ELF-1 (cell line): Measurements from ENCODE around the gene FABP1.

Experiments
- DNase-seq: peaks from one replicate; pipeline ENCODE4 v3.0.0-alpha.2; 2016; ENCODE audit warnings: low read depth, low spot score

FABP1 gene

DNA sequence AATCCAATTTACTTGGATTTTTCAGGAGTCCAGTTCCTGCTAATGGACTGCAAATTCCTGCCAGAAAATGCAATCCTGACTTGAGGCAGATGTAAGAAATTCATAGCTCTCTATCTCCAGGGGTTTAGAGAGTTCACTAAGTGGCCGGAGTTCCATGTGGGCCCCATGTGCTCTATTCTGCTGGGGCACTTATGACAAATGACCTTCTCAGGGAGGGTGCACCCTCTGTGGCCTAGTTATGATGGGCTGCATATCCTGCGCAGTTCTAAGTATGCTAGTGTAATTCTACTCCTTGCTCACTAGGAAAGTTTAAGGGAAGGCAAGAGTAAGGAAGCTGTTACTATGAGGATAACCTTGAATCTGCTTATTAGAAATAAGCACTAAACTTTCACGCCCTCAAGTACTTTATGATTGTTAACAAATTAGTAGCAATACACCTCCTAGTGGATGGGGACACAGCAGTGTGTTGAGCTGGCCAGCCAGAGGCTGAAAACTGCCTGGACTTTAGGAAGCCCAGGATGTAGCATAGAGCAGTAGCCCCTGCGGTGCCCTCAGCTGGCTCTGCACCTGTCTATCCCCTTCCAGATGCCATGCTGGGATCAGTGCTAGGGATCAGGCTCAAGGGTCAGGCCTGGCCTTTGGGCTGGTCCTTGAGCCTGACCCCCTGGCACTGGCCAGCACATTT, 45.8 kb downstream of the FABP1 start:
- no peak for DNase-seq

DNA sequence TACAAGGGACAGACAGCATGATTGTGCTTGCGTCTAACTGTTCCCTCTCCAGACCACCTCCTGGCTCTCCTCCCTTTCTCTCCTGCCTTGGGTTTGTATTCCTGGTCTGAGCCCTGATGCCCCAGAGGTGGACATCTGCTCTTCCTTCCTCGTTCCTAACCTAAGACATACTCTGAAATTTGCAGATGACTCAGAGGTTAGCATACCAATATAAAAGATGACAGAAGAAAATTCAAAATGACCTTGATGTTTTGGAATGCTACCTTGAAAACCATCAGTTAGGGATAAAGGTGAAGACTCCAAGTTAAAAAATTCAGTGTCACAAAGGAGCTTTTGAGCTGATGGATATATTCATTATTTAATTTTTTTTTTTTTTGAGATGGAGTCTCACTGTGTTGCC, 47.3 kb downstream of the FABP1 start:
- DNase-seq = no peak

DNA sequence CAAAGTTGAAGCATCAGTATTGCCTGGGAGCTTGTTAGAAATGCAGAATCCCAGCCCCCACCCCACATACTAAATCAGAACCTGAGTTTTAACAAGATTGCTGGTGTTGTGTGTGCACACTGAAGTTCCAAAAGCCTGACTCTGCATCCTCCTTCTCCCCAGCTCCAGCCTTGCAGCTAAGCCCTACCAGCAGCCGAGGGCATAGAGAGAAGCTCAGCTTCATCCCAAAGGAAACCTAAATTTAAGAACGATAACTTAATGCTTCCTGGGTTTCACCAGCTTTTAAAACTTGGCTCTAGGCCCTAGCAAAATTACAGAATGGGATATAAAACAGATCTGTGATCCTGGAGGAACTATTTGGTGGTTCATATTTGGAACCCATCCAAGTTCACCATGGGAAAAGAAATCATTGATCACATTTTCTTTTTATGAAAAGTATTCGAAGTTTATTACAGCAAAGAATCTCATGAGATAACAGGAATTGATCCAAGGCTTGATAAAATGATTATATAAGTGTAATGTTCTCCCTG, 49.2 kb downstream of the FABP1 start:
- no peak for DNase-seq

DNA sequence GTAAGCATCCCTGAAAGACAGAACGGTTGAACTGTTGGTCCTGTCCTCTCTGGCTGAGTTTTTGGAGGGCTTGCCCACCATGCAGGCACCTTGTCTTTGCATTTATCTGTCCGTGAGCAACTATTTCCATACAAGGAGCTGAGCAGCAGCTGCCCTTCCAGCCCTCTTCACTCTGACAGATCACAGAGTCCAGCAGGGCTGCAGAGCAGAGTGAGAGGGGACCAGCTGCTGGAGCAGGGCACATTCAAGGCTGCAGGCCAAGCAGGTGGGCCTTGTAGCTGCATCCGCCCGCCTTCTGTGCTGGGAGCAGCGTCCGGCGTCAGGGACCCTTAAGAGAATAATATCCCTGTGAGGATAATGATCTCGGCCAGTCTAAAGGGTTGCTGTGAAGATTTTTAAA, 50.8 kb downstream of the FABP1 start:
- no peak for DNase-seq

DNA sequence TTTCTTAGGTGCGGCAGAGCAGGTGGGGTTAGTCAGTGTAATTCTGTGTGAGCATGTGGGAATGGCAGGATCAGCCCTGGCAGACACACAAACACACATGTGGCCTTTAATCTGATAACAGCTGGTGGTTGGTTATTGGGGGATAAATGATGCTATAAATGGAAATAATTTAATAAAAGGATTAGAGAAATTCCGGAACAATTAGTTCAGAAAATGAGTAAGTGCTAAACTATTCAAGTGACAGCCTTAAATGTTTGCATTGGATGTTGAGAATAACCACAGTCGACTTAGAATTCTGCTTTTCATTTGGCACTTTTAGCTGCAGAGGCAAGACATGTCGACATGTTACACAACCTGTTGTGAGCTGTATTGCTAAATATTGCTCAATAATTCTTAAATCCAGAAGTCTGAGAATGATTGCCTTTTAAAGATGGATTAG, 53.0 kb downstream of the FABP1 start:
- DNase-seq = no peak

DNA sequence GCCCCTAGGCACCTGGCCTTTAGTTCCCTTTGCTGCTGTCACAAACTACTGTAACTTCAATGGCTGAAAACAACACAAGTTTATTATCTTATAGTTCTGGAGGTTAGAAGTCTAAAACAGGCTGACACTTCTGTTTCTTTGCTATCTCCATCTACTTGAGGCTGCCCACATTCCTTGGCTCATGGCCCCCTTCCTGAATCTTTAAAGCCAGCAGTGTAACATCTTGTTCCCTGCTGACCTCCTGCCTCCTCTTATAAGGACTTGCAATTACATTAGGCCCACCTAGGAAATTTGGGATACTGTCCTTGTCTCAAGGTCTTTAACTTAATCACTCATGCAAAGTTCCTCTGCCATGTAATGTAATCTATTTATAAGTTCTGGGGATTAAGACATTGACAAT, 53.7 kb downstream of the FABP1 start:
- DNase-seq = no peak
